GM19023 (cell line): ENCODE results near the gene RPL32.
"Not testable (repeated sequence)": the region's sequence is repeated elsewhere in the genome, so short reads cannot be mapped to it uniquely, and the experiment has no call there.

ENCODE experiments used
- ATAC-seq: cut with Tn5 transposase; IDR thresholded peaks from one replicate; pipeline ENCODE4 v1.9.1; 2021; ENCODE audit warnings: mild to moderate bottlenecking, moderate library complexity; ENCODE audit not compliant: unreplicated experiment

Gene RPL32

GRCh38 chr3:12868039-12869034 is 27.0 kb upstream of the RPL32 start:
- peak; percentile 57 for ATAC-seq

GRCh38 chr3:12866836-12867235 is 25.5 kb upstream of the RPL32 start:
- no peak for ATAC-seq

GRCh38 chr3:12865271-12865670 is 23.9 kb upstream of the RPL32 start:
- ATAC-seq = no peak

GRCh38 chr3:12862387-12862786 is 21.0 kb upstream of the RPL32 start:
- ATAC-seq = no peak

- ATAC-seq = no peak
These were observed 20.2 kb upstream of the RPL32 start for GRCh38 chr3:12861611-12862010.

- ATAC-seq = no peak
These were observed 18.5 kb upstream of the RPL32 start for GRCh38 chr3:12859840-12860239.

GRCh38 chr3:12856626-12857025 is 15.3 kb upstream of the RPL32 start:
- ATAC-seq = no peak

GRCh38 chr3:12854565-12854964 is 13.2 kb upstream of the RPL32 start:
- ATAC-seq = no peak

GRCh38 chr3:12853847-12854246 is 12.5 kb upstream of the RPL32 start:
- ATAC-seq = not testable (repeated sequence)

- no peak for ATAC-seq
These were observed 10.8 kb upstream of the RPL32 start for GRCh38 chr3:12852201-12852600.

GRCh38 chr3:12845811-12846210 is 4.4 kb upstream of the RPL32 start:
- no peak for ATAC-seq

GRCh38 chr3:12842469-12842868 is 1.1 kb upstream of the RPL32 start:
- no peak for ATAC-seq

- ATAC-seq = no peak
These were observed 584 bp upstream of the RPL32 start for GRCh38 chr3:12841970-12842328.

- peak; percentile 46 for ATAC-seq
These were observed 695 bp downstream of the RPL32 start for GRCh38 chr3:12840591-12841148.

GRCh38 chr3:12840148-12840547 is 1.2 kb downstream of the RPL32 start:
- ATAC-seq = not testable (repeated sequence)

- no peak for ATAC-seq
These were observed 2.0 kb downstream of the RPL32 start for GRCh38 chr3:12839156-12839946.

GRCh38 chr3:12838179-12838965 is 3.0 kb downstream of the RPL32 start:
- no peak for ATAC-seq

GRCh38 chr3:12837295-12837986 is 3.9 kb downstream of the RPL32 start:
- no peak for ATAC-seq

- ATAC-seq = no peak
These were observed 6.2 kb downstream of the RPL32 start for GRCh38 chr3:12835052-12835665.
